Activated naive CD4-positive, alpha-beta T cell treated with anti-CD3 and anti-CD28 coated beads, Interleukin-2, amount 10 ng/mL, durations not matched to agents 7 days and 5 days (primary cell): ENCODE results near the gene IFT57.

Experiments
- CTCF ChIA-PET: fragments of 350-600 bp; sonication (Branson Sonifier 250); formaldehyde crosslinking; loops from one replicate; lab custom pipeline; 2021; ENCODE audit warnings: antibody characterized with exemption; lab: Charles Lee
- DNase-seq: peaks from one replicate; pipeline ENCODE4 v3.0.0-alpha.2; 2020
- H3K27ac Mint-ChIP-seq: one replicate; pipeline ENCODE4 v1.8.0; 2021; ENCODE audit warnings: mild to moderate bottlenecking, moderate library complexity, mixed read lengths
- H3K27me3 Mint-ChIP-seq: one replicate; pipeline ENCODE4 v1.8.0; 2021; ENCODE audit warnings: mild to moderate bottlenecking, mixed read lengths
- H3K36me3 Mint-ChIP-seq: one replicate; pipeline ENCODE4 v1.8.0; 2021; ENCODE audit warnings: mixed read lengths
- H3K4me1 Mint-ChIP-seq: one replicate; pipeline ENCODE4 v1.8.0; 2021; ENCODE audit warnings: mixed read lengths
- H3K4me3 Mint-ChIP-seq: one replicate; pipeline ENCODE4 v1.8.0; 2021; ENCODE audit warnings: mild to moderate bottlenecking, moderate library complexity, mixed read lengths
- H3K9me3 Mint-ChIP-seq: one replicate; pipeline ENCODE4 v1.8.0; 2021; ENCODE audit warnings: mixed read lengths

IFT57 gene

DNA sequence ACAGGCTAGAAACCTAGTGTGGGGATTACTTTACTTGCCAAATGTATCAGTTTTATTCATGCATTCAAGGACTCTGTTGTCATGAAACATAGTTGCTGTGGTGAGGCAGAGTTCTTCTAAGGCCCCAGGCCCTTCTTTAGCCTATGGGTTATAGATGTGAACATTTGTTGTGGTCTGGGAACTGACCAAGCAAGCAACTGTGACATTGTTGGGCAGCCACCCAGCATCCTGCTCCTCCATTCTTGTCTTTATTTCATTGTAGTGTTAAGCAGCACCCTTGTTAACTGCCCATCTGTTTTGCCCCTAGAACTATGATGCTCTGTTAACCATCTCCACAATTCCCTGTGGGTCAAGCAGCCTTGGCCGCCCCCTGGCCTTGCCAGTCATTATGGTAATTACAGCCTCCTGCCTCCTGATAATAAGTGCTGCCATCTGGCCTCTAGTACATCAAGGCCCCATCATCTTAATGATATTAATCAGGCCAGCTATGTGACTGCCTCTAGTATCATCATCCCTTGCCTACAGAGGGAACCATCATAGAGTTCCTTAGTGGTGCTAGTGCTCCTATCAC lies 12.2 kb upstream of the IFT57 start:
- Mint-ChIP-seq H3K27ac (no peak overlapping the region), H3K4me1 (no peaks in the 10 kb centered on the region), H3K36me3 (no peaks in the 10 kb centered on the region), H3K4me3 (no peak overlapping the region), H3K27me3 (no peaks in the 10 kb centered on the region), H3K9me3 (peaks cover 3% of the 10 kb centered on the region)
- no peak for DNase-seq
- CTCF ChIA-PET: interaction anchor here (0.6 kb wide), 1 partner anchor 520 kb away, joined by 3 read pairs; no protein-coding TSS in a partner anchor

DNA sequence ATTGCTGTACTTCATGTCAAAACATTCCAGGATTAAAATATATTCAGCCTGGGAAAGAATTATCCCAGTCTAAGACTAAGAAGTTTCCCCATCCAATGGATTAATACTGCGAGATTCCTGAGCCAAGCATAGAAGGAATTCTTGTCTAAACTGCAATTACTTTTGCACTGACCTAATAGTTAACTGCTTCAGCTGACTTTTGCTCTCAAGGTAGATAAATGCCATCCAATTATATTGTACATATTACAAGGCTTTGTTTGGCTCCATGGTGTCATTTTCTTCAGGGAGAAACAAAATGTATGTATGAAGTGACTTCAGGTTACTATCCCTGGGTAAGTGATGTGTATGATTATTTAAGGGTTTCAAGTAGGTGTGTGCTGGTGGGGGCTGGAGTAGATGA lies 6.1 kb upstream of the IFT57 start:
- Mint-ChIP-seq H3K4me3 (no peak overlapping the region), H3K36me3 (peaks cover 1% of the 10 kb centered on the region), H3K4me1 (peaks cover 21% of the 10 kb centered on the region), H3K9me3 (no peaks in the 10 kb centered on the region), H3K27ac (no peak overlapping the region), H3K27me3 (no peaks in the 10 kb centered on the region)
- DNase-seq: no peak
- CTCF ChIA-PET: no interaction called here

DNA sequence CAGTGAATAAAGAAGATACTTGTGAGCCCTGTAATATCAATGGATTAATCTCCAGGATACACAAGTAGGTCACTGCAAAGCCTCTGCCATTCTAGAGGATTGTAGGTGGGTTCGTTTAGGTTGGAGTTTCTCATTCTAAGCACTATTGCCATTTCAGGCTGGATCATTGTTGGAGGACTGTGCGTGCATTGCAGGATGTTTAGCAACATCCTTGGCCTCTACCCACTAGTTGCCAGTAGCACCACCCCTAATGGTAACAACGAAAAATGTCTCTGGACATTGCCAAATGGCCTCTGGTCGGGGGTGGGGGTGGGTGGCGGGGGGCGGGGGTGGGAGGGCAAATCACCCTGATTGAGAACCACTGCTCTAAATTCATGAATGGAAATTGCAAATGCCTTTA lies 4.9 kb upstream of the IFT57 start:
- peaks cover 27% of the 10 kb centered on the region for H3K4me1 Mint-ChIP-seq
- H3K36me3 Mint-ChIP-seq: peaks cover 2% of the 10 kb centered on the region
- DNase-seq: no peak
- no peak overlapping the region for H3K4me3 Mint-ChIP-seq
- H3K27me3 Mint-ChIP-seq: no peaks in the 10 kb centered on the region
- H3K27ac Mint-ChIP-seq: no peak overlapping the region
- no peaks in the 10 kb centered on the region for H3K9me3 Mint-ChIP-seq
- CTCF ChIA-PET: no interaction called here

DNA sequence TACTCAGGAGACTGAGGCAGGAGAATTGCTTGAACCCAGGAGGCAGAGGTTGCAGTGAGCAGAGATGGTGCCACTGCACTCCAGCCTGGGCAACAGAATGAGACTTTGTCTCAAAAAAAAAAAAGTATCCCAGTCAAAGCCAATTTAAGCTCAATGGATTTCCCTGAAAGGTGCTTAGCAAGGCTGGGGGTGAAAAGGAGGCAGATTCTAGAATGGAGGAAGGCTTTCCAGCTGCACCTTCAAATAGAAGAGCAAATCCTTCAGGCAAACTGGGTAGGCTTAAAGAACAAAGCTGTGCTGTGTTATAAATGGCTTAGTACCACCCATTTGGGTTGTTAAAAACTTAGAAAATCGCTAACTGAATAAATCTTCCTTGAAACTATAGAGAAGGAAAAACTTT lies 3.0 kb upstream of the IFT57 start:
- no peaks in the 10 kb centered on the region for H3K27me3 Mint-ChIP-seq
- CTCF ChIA-PET: interaction anchor here (3.6 kb wide), 1 partner anchor 72 kb away, joined by 15 read pairs; no protein-coding TSS in a partner anchor
- H3K27ac Mint-ChIP-seq: no peak overlapping the region
- peaks cover 45% of the 10 kb centered on the region for H3K4me1 Mint-ChIP-seq
- no peak overlapping the region for H3K4me3 Mint-ChIP-seq
- DNase-seq: no peak
- no peaks in the 10 kb centered on the region for H3K9me3 Mint-ChIP-seq
- H3K36me3 Mint-ChIP-seq: peaks cover 7% of the 10 kb centered on the region

DNA sequence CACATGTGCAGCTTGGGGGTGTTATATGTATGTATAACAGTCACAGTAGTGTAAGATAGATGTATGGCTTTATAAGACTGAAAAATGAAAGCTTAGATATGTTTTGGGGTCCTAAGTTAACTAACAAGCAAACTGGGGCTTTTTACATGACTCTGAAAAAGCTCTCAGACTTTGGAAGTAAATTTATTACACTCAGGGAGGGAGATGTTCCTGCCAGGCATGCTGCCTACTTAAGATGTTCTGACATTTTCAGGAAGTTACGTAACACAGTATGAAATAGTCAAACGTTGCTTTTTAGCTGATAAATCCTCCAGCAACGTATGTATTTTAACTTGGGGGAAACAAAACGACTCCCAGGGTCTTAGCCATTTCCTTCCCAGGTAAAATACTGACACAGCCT lies 1.7 kb upstream of the IFT57 start:
- peak overlapping the region; percentile 95 for H3K4me3 Mint-ChIP-seq
- H3K9me3 Mint-ChIP-seq: no peaks in the 10 kb centered on the region
- peaks cover 7% of the 10 kb centered on the region for H3K36me3 Mint-ChIP-seq
- H3K27me3 Mint-ChIP-seq: no peaks in the 10 kb centered on the region
- no peak for DNase-seq
- H3K27ac Mint-ChIP-seq: peak overlapping the region; percentile 99
- CTCF ChIA-PET: interaction anchor here (0.8 to 3.6 kb wide), 6 partner anchors 69 to 285 kb away, joined by 3 to 15 read pairs (median 3); no protein-coding TSS in a partner anchor
- H3K4me1 Mint-ChIP-seq: peaks cover 55% of the 10 kb centered on the region

DNA sequence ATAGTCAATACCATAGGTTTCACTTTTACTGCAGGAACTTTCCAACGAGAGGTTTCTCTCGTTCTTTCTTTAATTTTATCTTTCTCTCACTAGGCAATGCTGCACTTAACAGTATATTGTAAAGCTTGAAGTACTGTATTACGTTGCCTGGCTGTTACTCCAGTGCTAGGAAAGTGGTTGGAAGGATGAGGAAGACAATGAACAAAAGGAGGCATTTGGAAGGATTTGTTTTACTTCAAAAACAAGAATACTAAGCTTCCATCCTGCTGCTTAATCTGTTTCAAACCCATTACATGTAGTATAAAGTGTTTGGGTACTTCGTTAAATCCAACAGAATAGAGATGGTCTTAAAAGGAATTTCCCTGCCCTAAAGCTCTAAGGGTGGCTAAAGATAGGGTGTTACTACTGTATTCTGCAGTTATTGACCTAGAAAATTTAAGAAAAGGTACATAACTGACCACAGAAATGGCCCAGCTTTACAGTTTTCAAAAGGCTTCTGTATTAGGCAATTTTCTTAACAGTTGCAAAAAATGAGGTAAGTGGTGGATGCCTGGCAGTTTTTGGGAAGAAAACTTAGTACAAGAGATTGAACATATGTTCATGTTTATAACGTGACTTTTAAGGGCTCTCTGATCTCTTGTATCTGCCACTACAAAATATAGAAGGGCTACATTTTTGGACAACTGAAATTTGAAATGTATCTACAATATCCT lies 785 bp upstream of the IFT57 start:
- H3K36me3 Mint-ChIP-seq: peaks cover 7% of the 10 kb centered on the region
- peak overlapping the region; percentile 95 for H3K4me3 Mint-ChIP-seq
- no peaks in the 10 kb centered on the region for H3K27me3 Mint-ChIP-seq
- no peaks in the 10 kb centered on the region for H3K9me3 Mint-ChIP-seq
- DNase-seq: no peak
- CTCF ChIA-PET: interaction anchor here (0.7 to 3.6 kb wide), 6 partner anchors 70 to 255 kb away, joined by 3 to 15 read pairs (median 4); no protein-coding TSS in a partner anchor
- H3K4me1 Mint-ChIP-seq: peaks cover 55% of the 10 kb centered on the region
- peak overlapping the region; percentile 99 for H3K27ac Mint-ChIP-seq

DNA sequence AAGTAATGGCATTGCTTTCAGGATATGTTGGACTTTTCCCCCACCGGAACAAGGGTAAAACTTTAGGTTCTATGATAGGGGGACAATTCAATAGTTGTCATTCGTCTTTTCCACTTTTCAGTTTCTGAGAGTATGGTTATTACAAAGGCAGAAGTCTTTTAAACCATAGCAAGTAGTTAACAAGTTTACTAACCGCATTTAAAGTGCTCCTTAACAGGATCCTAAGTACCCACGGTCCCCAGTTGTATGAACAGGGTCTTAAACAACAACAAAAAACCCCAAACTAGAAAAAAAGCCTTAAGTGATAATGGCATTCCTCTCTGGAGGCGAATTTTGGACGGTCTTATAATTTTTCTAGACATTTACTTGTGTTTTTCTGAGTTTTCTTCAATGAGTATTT lies 831 bp downstream of the IFT57 start:
- no peak for DNase-seq
- Mint-ChIP-seq H3K9me3 (no peaks in the 10 kb centered on the region), H3K36me3 (peaks cover 12% of the 10 kb centered on the region), H3K4me3 (peak overlapping the region; percentile 95), H3K27ac (peak overlapping the region; percentile 99), H3K4me1 (peaks cover 59% of the 10 kb centered on the region), H3K27me3 (no peaks in the 10 kb centered on the region)
- CTCF ChIA-PET: no interaction called here

DNA sequence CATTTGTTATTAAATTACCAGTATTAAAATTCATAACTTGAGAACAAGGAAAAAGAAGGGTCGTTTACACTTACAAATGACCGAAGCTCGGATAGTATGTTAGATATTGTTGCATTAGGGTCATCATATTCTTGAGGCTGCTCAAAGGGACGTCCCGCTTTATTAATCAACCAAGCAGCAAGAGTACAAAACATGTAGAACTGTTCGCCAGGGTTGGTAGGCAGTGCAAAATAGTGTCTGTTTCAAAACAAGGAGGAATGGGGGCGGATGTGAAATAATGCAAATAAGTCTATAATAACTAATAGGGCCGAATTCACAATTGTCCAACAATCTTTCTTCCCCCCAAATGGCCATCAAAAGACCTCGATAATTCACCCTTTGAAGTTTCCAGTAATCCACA lies 2.9 kb downstream of the IFT57 start:
- Mint-ChIP-seq H3K9me3 (no peaks in the 10 kb centered on the region), H3K27ac (no peak overlapping the region), H3K4me3 (peak overlapping the region; percentile 9), H3K4me1 (peaks cover 57% of the 10 kb centered on the region), H3K27me3 (no peaks in the 10 kb centered on the region), H3K36me3 (peaks cover 21% of the 10 kb centered on the region)
- DNase-seq: no peak
- CTCF ChIA-PET: interaction anchor here (0.6 kb wide), 1 partner anchor 327 kb away, joined by 3 read pairs; no protein-coding TSS in a partner anchor

DNA sequence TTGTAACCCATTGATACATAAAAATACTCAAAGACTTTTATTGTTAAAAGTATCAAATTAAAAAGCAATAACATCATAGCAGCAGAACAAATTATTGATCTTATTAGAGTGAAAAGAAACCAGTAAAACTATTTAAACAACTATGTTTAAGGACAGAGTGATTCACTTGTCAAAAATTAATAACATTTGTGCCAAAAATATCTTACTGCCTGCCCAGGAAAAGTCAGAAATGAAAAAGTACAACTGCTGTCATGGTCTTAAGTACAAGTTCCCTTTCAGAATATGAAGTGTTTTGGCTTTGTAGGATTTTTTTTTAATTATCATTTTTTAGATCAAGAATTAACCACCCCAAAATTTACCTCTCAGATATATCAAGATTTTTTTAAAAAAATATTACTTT lies 3.4 kb downstream of the IFT57 start:
- DNase-seq: no peak
- Mint-ChIP-seq H3K27ac (no peak overlapping the region), H3K27me3 (no peaks in the 10 kb centered on the region), H3K4me1 (peaks cover 52% of the 10 kb centered on the region), H3K9me3 (no peaks in the 10 kb centered on the region), H3K4me3 (no peak overlapping the region), H3K36me3 (peaks cover 24% of the 10 kb centered on the region)
- CTCF ChIA-PET: interaction anchor here (0.6 kb wide), 1 partner anchor 327 kb away, joined by 3 read pairs; no protein-coding TSS in a partner anchor

DNA sequence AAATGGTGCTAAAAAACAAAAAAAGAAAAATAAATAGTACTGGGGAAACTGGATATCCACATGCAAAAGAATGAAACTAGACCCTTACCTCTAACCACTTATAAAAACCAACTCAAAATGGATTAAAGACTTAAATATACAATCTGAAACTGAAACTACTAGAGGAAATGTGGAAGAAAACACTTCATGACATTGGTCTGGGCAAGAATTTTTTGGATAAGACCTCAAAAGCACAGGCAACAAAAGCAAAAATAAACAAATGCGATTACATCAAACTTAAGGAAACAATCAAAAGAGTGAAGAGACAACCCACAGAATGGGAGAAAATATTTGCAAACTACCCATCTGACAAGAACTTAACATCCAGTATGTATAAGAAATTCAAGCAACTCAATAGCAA lies 6.4 kb downstream of the IFT57 start:
- no peak for DNase-seq
- H3K9me3 Mint-ChIP-seq: no peaks in the 10 kb centered on the region
- no peaks in the 10 kb centered on the region for H3K27me3 Mint-ChIP-seq
- H3K4me1 Mint-ChIP-seq: peaks cover 30% of the 10 kb centered on the region
- H3K4me3 Mint-ChIP-seq: no peak overlapping the region
- H3K27ac Mint-ChIP-seq: peak overlapping the region; percentile 45
- CTCF ChIA-PET: no interaction called here
- H3K36me3 Mint-ChIP-seq: peaks cover 40% of the 10 kb centered on the region

DNA sequence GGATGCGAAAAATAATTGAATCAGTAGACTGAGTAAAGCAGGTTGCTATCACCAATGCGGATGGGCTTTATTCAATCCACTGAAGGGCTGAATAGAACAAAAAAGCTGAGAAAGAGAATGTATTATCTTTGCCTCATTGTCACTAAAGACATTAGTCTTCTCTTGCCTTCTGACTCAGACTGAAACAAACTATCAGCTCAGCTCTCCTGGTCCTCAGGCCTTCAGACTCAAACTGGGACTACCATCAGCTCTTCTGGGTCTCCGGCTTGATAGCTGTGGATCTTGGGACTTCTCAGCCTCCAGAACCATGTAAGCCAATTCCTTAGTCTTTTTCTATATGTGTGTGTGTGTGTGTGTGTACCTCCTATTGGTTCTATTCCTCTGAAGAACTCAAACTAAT lies 12.6 kb downstream of the IFT57 start:
- no peaks in the 10 kb centered on the region for H3K27me3 Mint-ChIP-seq
- H3K4me3 Mint-ChIP-seq: no peak overlapping the region
- H3K4me1 Mint-ChIP-seq: peaks cover 5% of the 10 kb centered on the region
- peaks cover 53% of the 10 kb centered on the region for H3K36me3 Mint-ChIP-seq
- CTCF ChIA-PET: no interaction called here
- H3K9me3 Mint-ChIP-seq: no peaks in the 10 kb centered on the region
- H3K27ac Mint-ChIP-seq: no peak overlapping the region
- no peak for DNase-seq

DNA sequence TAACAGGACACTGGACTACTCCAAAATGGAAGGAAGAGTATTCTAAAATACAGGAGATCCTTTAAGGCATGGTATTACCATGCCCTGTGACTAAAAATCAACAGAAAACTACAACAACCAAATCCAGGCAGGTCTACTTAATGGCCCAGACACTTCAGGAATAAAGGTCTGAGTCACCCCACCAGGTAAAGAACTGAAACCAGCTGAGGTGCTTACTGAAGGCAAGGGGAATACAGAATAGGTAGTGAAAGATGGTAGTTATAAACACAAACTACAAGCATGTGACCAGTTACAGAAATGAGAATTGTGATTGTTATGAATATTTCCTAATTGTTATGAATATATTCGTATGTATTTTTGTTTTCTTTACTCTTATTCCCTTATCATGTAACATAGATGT lies 13.4 kb downstream of the IFT57 start:
- CTCF ChIA-PET: no interaction called here
- Mint-ChIP-seq H3K36me3 (peaks cover 55% of the 10 kb centered on the region), H3K27ac (no peak overlapping the region), H3K27me3 (no peaks in the 10 kb centered on the region), H3K4me1 (peaks cover 5% of the 10 kb centered on the region), H3K9me3 (no peaks in the 10 kb centered on the region), H3K4me3 (no peak overlapping the region)
- no peak for DNase-seq

DNA sequence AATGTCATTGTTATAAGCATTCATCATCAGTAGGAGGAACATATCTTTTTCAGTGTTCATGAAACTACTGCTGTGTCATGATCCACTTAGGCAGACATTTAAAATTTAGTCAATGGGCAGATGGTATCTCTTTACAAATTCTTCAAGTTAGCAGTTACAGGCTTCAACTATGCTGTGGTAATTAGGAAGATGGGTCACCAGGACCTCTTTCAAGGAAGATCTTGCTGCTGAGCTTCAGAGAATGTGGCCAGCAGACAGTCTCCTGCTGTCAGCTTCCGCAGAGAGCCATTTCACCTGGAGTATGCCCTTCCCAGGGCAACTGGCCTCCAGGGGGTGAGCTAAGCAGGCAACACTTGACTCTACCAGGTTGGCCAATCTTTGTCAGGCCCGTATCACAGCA lies 19.4 kb downstream of the IFT57 start:
- CTCF ChIA-PET: no interaction called here

DNA sequence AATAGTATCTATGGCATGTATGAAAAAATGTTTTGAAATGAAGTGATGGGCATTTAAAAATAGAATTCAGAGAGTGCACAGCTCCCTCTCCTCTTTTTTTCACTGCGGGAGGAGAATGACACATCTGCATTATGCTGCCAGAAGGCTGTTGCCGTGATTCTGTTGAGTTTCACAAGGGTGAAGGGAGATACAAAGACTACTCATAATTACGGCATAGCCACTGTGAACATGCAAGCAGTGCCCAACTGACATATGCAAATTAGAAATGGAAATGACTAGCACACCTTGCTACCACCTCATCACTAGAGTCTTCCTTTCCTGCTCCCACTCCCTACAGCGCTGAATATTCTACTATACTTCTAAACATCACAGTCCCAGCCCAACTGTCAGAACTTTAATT lies 20.1 kb downstream of the IFT57 start:
- peaks cover 2% of the 10 kb centered on the region for H3K4me1 Mint-ChIP-seq
- H3K27me3 Mint-ChIP-seq: no peaks in the 10 kb centered on the region
- no peak overlapping the region for H3K4me3 Mint-ChIP-seq
- DNase-seq: no peak
- CTCF ChIA-PET: no interaction called here
- no peak overlapping the region for H3K27ac Mint-ChIP-seq
- peaks cover 42% of the 10 kb centered on the region for H3K36me3 Mint-ChIP-seq
- no peaks in the 10 kb centered on the region for H3K9me3 Mint-ChIP-seq

More for the DNA sequence above, 19.4 kb downstream of the IFT57 start:
- H3K4me1 Mint-ChIP-seq: peaks cover 2% of the 10 kb centered on the region
- no peak for DNase-seq
- H3K4me3 Mint-ChIP-seq: no peak overlapping the region
- H3K9me3 Mint-ChIP-seq: no peaks in the 10 kb centered on the region
- H3K27me3 Mint-ChIP-seq: no peaks in the 10 kb centered on the region
- no peak overlapping the region for H3K27ac Mint-ChIP-seq
- H3K36me3 Mint-ChIP-seq: peaks cover 45% of the 10 kb centered on the region

DNA sequence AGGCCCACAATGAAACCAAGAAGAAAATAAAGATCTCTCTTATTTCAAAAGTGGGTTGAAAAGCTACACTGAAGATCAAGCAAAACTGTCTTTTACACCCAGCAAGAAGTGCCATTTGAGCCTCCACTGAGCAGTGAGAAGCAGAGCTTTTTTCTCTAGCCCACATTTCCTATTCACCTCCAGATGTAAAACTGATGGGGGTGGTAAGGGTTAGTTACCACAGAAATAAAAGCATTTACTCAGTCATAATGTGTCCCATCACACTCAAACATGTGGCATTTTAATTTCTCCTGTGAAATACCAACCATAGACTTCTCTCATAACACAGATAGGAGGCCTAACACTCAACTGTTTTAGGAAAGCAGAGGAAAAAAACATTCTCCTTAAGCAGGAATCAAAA lies 21.0 kb downstream of the IFT57 start:
- H3K36me3 Mint-ChIP-seq: peaks cover 37% of the 10 kb centered on the region
- no peak for DNase-seq
- no peak overlapping the region for H3K4me3 Mint-ChIP-seq
- CTCF ChIA-PET: no interaction called here
- H3K4me1 Mint-ChIP-seq: peaks cover 2% of the 10 kb centered on the region
- H3K27me3 Mint-ChIP-seq: no peaks in the 10 kb centered on the region
- no peak overlapping the region for H3K27ac Mint-ChIP-seq
- no peaks in the 10 kb centered on the region for H3K9me3 Mint-ChIP-seq
